Measurements from ENCODE around the gene TMEM272.

The TMEM272 gene

GRCh38 chr13:51856027-51856736 lies 11.2 kb upstream of the TMEM272 start:
- DNase-seq (ENCODE audit: low read depth, low spot score) = no peak

- no peak for DNase-seq (ENCODE audit: low read depth, low spot score)
Observed at GRCh38 chr13:51849145-51850101, 4.4 kb upstream of the TMEM272 start.

- no peak for DNase-seq (ENCODE audit: low read depth, low spot score)
Observed at GRCh38 chr13:51848674-51849073, 3.7 kb upstream of the TMEM272 start.

- no peak for DNase-seq (ENCODE audit: low read depth, low spot score)
Observed at GRCh38 chr13:51846756-51847155, 1.8 kb upstream of the TMEM272 start.

GRCh38 chr13:51845574-51846318 lies 769 bp upstream of the TMEM272 start:
- no peak for DNase-seq (ENCODE audit: low read depth, low spot score)

GRCh38 chr13:51843529-51843928 lies 1.4 kb downstream of the TMEM272 start:
- DNase-seq (ENCODE audit: low read depth, low spot score) = no peak

GRCh38 chr13:51841732-51842131 lies 3.2 kb downstream of the TMEM272 start:
- no peak for DNase-seq (ENCODE audit: low read depth, low spot score)

GRCh38 chr13:51840917-51841316 lies 4.1 kb downstream of the TMEM272 start:
- DNase-seq (ENCODE audit: low read depth, low spot score) = no peak

- DNase-seq (ENCODE audit: low read depth, low spot score) = no peak
Observed at GRCh38 chr13:51839711-51840540, 5.1 kb downstream of the TMEM272 start.

GRCh38 chr13:51838240-51838846 lies 6.6 kb downstream of the TMEM272 start:
- no peak for DNase-seq (ENCODE audit: low read depth, low spot score)

- DNase-seq (ENCODE audit: low read depth, low spot score) = no peak
Observed at GRCh38 chr13:51837016-51837415, 8.0 kb downstream of the TMEM272 start.

- DNase-seq (ENCODE audit: low read depth, low spot score) = no peak
Observed at GRCh38 chr13:51834581-51835171, 10.3 kb downstream of the TMEM272 start.

GRCh38 chr13:51833980-51834379 lies 11.0 kb downstream of the TMEM272 start:
- DNase-seq (ENCODE audit: low read depth, low spot score) = no peak

GRCh38 chr13:51832471-51833152 lies 12.4 kb downstream of the TMEM272 start:
- DNase-seq (ENCODE audit: low read depth, low spot score) = no peak

- no peak for DNase-seq (ENCODE audit: low read depth, low spot score)
Observed at GRCh38 chr13:51831519-51831918, 13.5 kb downstream of the TMEM272 start.

GRCh38 chr13:51829568-51829899 lies 15.4 kb downstream of the TMEM272 start:
- DNase-seq (ENCODE audit: low read depth, low spot score) = no peak

- DNase-seq (ENCODE audit: low read depth, low spot score) = no peak
Observed at GRCh38 chr13:51828730-51829567, 16.0 kb downstream of the TMEM272 start.

- no peak for DNase-seq (ENCODE audit: low read depth, low spot score)
Observed at GRCh38 chr13:51827254-51827653, 17.7 kb downstream of the TMEM272 start.

GRCh38 chr13:51826606-51827005 lies 18.4 kb downstream of the TMEM272 start:
- DNase-seq (ENCODE audit: low read depth, low spot score) = no peak

Data from activated CD4-positive, CD25-positive, alpha-beta regulatory T cell treated with anti-CD3 and anti-CD28 coated beads, Interleukin-2, amount 50 U/mL, for 16 hours (primary cell).